ENCODE data around the gene CMIP.

- TF ChIP-seq CTCF (IDR thresholded peaks at IDR 0.05) (no peak), POLR2A (IDR thresholded peaks at IDR 0.05; ENCODE audit: low read depth) (no peak), POLR2AphosphoS5 (IDR thresholded peaks at IDR 0.05) (no peak)
Observed at GRCh38 chr16:81473066-81473488, 28.5 kb downstream of the CMIP start.

Measured in esophagus muscularis mucosa (tissue), 3 donors.